Stimulated activated CD8-positive, alpha-beta memory T cell treated with anti-CD3 and anti-CD28 coated beads, Interleukin-2, amount 100 ng/mL, for 1 hour (primary cell): ENCODE results near the gene ELMOD1.

Source experiments
- DNase-seq, 2 donors: peaks; one replicate each; pipeline ENCODE4 v3.0.0-alpha.2; 2020; ENCODE audit warnings: low read depth in 2 of 2

Gene ELMOD1

GRCh38 chr11:107688322-107688918 is 97.5 kb downstream of the ELMOD1 start:
- DNase-seq = no peak

- DNase-seq = peak in 1 of 2 donors; percentile 20
These were observed 98.6 kb downstream of the ELMOD1 start for GRCh38 chr11:107689317-107690202.

- DNase-seq = no peak
These were observed 100.2 kb downstream of the ELMOD1 start for GRCh38 chr11:107691000-107691750.

GRCh38 chr11:107695446-107695845 is 104.5 kb downstream of the ELMOD1 start:
- DNase-seq = no peak

GRCh38 chr11:107696140-107696539 is 105.2 kb downstream of the ELMOD1 start:
- no peak for DNase-seq

GRCh38 chr11:107697291-107697690 is 106.3 kb downstream of the ELMOD1 start:
- no peak for DNase-seq

- DNase-seq = no peak
These were observed 108.7 kb downstream of the ELMOD1 start for GRCh38 chr11:107699371-107700285.

GRCh38 chr11:107702109-107702660 is 111.2 kb downstream of the ELMOD1 start:
- no peak for DNase-seq

GRCh38 chr11:107702723-107703122 is 111.8 kb downstream of the ELMOD1 start:
- no peak for DNase-seq

GRCh38 chr11:107704451-107704850 is 113.5 kb downstream of the ELMOD1 start:
- no peak for DNase-seq

GRCh38 chr11:107705027-107705426 is 114.1 kb downstream of the ELMOD1 start:
- no peak for DNase-seq

- DNase-seq = no peak
These were observed 115.6 kb downstream of the ELMOD1 start for GRCh38 chr11:107706531-107706930.

GRCh38 chr11:107707215-107707671 is 116.3 kb downstream of the ELMOD1 start:
- DNase-seq = no peak

GRCh38 chr11:107707807-107708206 is 116.9 kb downstream of the ELMOD1 start:
- DNase-seq = no peak

GRCh38 chr11:107708792-107709191 is 117.8 kb downstream of the ELMOD1 start:
- no peak for DNase-seq

- no peak for DNase-seq
These were observed 119.4 kb downstream of the ELMOD1 start for GRCh38 chr11:107710301-107710700.

- no peak for DNase-seq
These were observed 121.2 kb downstream of the ELMOD1 start, which contains the start of gene SLN for GRCh38 chr11:107711861-107712755. SLN (minus strand) TSS chr11:107712056.

- no peak for DNase-seq
These were observed 122.1 kb downstream of the ELMOD1 start for GRCh38 chr11:107713009-107713408.
